GM12874 (cell line): ENCODE measurements around the gene PPA2.

Experiments used
- TF ChIP-seq, protein P1 (sequence below): IDR thresholded peaks from 2 replicates; pipeline ENCODE4 v1.5.1; 2011; ENCODE audit warnings: low read depth, mild to moderate bottlenecking, control low read depth, low read length, moderate library complexity; ENCODE audit not compliant: insufficient read depth

The PPA2 gene

DNA sequence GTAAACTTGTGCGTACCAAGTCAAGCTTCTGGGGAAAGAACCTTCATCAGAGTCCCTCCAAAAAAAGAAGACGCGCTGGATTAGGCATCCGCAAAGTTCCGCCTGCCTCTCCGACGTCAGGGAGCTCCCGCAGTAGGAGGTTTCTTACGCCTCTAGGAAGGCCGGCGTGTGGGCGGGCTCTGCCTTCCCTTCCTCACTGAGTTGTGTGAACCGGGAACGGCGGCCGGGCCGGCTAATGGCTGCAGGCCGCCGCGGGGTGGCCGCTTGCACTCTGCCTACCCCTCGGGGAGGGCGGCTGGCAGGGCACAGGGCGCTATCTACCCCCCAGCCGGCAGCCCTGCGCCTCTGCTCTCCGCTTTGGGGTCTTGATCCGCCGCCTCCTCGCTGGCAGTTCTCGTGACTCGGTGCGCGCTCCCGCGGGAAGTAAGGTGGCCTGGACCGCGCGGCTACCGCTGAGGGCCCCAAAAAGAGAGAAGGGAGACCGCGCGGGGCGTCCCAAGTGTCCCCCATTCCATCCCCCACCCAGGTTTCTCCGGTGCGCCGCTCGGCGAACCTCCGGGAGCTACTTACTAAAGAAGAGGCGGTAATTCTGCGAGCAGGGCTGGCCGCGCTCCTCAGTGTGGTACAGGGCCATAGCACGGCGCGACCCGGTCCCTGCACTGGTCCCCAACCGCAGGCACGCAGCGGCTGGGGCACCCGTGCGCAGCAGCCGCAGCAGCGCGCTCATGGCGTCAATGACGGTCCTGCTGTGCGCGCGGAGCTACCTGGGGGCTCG lies at the start of gene PPA2:
TSS of gene PPA2 (minus strand) at position 739 of the 775 bp plus-strand sequence. CDS start at position 727, 12 bp downstream.
- TF ChIP-seq, protein P1, sequence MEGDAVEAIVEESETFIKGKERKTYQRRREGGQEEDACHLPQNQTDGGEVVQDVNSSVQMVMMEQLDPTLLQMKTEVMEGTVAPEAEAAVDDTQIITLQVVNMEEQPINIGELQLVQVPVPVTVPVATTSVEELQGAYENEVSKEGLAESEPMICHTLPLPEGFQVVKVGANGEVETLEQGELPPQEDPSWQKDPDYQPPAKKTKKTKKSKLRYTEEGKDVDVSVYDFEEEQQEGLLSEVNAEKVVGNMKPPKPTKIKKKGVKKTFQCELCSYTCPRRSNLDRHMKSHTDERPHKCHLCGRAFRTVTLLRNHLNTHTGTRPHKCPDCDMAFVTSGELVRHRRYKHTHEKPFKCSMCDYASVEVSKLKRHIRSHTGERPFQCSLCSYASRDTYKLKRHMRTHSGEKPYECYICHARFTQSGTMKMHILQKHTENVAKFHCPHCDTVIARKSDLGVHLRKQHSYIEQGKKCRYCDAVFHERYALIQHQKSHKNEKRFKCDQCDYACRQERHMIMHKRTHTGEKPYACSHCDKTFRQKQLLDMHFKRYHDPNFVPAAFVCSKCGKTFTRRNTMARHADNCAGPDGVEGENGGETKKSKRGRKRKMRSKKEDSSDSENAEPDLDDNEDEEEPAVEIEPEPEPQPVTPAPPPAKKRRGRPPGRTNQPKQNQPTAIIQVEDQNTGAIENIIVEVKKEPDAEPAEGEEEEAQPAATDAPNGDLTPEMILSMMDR = no peak

DNA sequence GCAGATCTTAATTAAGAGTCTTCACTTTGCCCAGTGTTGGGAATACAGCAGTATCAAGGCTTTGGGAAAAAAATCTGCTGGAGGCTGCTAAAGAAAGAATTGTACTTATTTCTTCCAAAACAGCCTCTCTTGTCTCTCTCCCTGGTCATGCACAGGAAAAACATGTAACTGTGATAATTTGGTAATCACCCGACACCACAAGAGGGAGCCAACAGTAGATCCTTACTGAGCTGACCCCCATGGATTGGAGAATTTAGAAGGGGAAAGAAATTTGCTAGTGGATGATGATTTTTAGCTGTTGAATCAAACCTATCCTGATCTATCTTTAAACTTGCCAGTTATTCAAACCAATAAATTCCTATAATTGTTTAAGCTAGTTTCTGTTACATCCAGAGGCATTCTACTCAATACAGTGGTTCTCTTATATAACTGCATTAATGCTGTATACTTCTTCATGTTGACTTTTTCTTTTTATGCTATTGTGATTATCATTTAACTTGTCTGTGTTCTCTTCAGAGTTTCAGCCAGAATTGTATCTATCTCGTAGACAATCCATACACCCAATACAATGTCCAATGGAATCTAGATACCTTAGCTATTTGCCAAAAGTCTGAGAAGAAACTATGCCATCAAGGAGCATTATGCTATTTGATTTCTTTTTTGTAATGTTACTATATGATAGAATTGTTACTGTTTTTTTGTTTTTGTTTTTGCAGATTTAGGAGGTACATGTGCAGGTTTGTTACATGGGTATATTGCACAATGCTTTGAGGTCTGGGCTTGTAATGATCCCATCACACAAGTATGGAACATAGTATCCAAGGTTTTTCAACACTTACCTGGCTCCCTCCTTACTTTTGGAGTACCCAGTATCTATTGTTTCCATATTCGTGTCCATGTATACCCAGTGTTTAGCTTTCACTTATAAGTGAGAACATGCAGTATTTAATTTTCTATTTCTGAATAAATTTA lies 47.2 kb upstream of the PPA2 start:
- TF ChIP-seq, protein P1 = peak; percentile 54

DNA sequence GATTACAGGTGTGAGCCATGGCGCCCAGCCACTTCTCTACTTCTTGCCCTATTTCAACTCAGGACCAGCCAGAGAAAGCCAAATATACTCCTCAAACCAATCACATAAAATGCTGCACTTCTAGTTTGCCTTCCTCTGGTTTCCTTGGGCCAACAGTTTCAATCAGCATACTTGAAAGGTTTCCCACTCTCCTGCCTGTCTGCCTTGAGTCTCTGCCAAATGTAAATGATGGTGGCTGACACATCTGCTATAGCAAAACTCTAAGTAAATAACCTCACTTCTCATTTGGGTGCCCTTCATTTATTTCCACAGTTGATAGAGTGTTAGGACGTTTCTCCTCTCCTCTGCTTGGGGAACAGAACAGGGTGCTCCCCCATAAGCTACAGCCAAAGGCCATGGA lies 36.4 kb upstream of the PPA2 start:
- TF ChIP-seq, protein P1 = no peak

DNA sequence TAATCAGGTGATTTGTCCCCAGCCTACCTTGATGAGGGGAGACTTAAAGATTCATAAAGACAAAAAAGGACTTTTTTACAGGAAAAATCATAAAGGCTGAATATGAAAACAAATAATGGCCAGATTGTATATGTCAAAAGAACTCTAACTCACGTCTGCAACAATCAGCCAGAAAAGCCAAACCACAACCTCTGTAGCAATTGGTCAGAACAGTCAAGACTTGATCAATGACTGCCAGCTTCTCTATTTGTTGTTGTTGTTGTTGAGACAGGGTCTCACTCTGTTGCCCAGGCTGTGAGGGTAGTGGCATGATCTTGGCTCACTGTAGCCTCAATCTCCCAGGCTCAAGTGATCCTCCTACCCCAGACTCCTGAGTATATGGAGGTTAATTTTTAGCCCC lies 35.9 kb upstream of the PPA2 start:
- TF ChIP-seq, protein P1 = no peak

DNA sequence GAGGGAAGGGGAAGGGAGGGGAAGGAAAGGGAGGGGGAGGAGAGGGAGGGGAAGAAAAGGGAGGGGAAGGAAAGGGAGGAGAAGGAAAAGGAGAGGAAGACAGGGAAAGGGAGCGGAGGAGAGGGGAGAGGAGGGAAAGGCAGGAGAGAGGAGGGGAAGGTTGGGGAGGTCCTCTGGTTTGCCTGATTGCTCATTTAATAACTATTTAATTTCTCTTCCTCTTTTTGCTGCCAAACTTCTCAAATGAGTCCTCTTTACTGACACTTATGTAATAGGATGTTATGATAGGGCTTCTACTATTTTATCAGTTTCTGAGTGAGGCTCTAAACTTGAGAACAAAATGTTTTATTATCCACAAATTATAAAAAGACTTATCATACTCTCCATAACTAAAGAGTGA lies 35.4 kb upstream of the PPA2 start:
- TF ChIP-seq, protein P1 = no peak

DNA sequence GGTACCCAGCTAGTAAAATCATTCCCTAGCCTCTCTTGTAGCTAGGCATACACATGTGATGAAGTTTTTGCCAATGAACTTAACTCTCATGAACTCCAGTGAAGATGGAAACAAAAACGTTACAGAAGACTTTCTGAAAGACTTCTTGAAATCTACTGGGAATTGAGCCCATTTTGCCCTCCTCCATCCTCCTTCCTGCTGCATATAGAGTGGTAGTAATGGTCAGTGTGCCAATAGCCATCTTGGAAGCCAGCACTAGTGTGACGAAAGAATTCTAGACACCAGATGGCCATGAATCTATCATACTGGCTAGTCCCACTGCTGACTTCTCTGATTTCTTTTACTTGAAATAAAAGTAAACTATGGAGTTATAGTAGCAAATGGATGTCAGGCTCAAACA lies 30.9 kb upstream of the PPA2 start:
- TF ChIP-seq, protein P1 = no peak

DNA sequence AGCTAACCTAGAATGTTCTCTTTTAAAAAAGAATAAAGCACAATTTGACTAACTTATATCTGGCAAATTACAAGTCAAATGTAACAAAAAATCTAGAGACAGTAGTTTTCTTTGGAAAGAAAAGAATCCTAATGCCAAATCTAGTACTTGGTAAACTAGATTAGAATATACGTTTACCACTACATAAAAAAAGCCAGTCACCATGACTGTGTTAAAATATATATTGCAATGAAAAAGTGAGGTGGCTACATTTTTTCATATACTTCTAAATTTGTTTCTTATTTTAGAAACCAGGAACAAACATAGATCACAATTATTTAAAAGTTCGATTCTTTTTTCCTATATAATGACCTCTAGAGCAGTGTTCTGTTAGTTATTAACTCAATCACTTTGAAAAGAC lies 29.6 kb upstream of the PPA2 start:
- TF ChIP-seq, protein P1 = no peak
